ENCODE results near the gene HM13. TPM values are rescaled to one million over a fixed set of nuclear protein-coding genes. Genes with fewer than 3 reads are reported as not detected.
A peak's percentile ranks its signal among the peaks of the same experiment; 100 is the strongest.

The HM13 gene
- total RNA-seq, 1 experiment from 2014 or later: 272 TPM

GRCh38 chr20:31587545-31588389 is 73.5 kb downstream of the HM13 start:
- intact Hi-C loops (cut with micrococcal nuclease; ENCODE audit: unreplicated experiment): no loop called here
- Histone ChIP-seq H3K79me2 (ENCODE audit: low read depth) (no peaks in the 10 kb centered on the region), H3K27me3 (ENCODE audit: insufficient read depth, low read depth) (no peaks in the 10 kb centered on the region), H3K27ac (no peak overlapping the region), H3K9me2 (ENCODE audit: insufficient read depth) (no peaks in the 10 kb centered on the region), H3K36me3 (ENCODE audit: low read depth) (no peaks in the 10 kb centered on the region), H3K4me1 (replicated peaks; ENCODE audit: insufficient read depth) (peaks cover 32% of the 10 kb centered on the region), H4K20me1 (ENCODE audit: insufficient read depth) (no peaks in the 10 kb centered on the region), H3K4me2 (no peak overlapping the region), H3K9me3 (ENCODE audit: insufficient read depth, low read depth) (no peaks in the 10 kb centered on the region), H3K4me3 (no peak overlapping the region), H3F3A (ENCODE audit: insufficient read depth, low read depth) (peaks cover 40% of the 10 kb centered on the region), H2AFZ (no peak overlapping the region)
- peak in 1 of 2 experiments; percentile 45 for DNase-seq
- CTCF ChIA-PET: interaction anchor here (0.6 to 0.9 kb wide), 2 partner anchors 17 to 21 kb away, joined by 4 read pairs; no protein-coding TSS in a partner anchor
- TF ChIP-seq CTCF (conservative IDR thresholded peaks at IDR 0.05): no peak
- no peak for TF ChIP-seq EZH2 (IDR thresholded peaks at IDR 0.05; ENCODE audit: low read depth)
- no TSS peak for BruUV-seq (replicated peaks)
- POLR2A ChIA-PET (ENCODE audit: unreplicated experiment): interaction anchor here (0.6 kb wide), 2 partner anchors 19 to 130 kb away, joined by 4 to 7 read pairs; no protein-coding TSS in a partner anchor

- Histone ChIP-seq H3F3A (ENCODE audit: insufficient read depth, low read depth) (peaks cover 64% of the 10 kb centered on the region), H3K27me3 (ENCODE audit: insufficient read depth, low read depth) (no peaks in the 10 kb centered on the region), H4K20me1 (ENCODE audit: insufficient read depth) (no peaks in the 10 kb centered on the region), H2AFZ (no peak overlapping the region), H3K4me1 (replicated peaks; ENCODE audit: insufficient read depth) (peaks cover 58% of the 10 kb centered on the region), H3K27ac (peak overlapping the region; percentile 60), H3K36me3 (ENCODE audit: low read depth) (no peaks in the 10 kb centered on the region), H3K9me2 (ENCODE audit: insufficient read depth) (no peaks in the 10 kb centered on the region), H3K4me2 (no peak overlapping the region), H3K4me3 (no peak overlapping the region), H3K9me3 (ENCODE audit: insufficient read depth, low read depth) (no peaks in the 10 kb centered on the region), H3K79me2 (ENCODE audit: low read depth) (peaks cover 15% of the 10 kb centered on the region)
- BruUV-seq (replicated peaks): no TSS peak
- POLR2A ChIA-PET (ENCODE audit: unreplicated experiment): no interaction called here
- no peak for TF ChIP-seq EZH2 (IDR thresholded peaks at IDR 0.05; ENCODE audit: low read depth)
- TF ChIP-seq CTCF (conservative IDR thresholded peaks at IDR 0.05): no peak
- intact Hi-C loops (cut with micrococcal nuclease; ENCODE audit: unreplicated experiment): no loop called here
- CTCF ChIA-PET: interaction anchor here (0.6 to 0.7 kb wide), 2 partner anchors 22 to 46 kb away, joined by 3 to 12 read pairs; no protein-coding TSS in a partner anchor
- DNase-seq: no peak
These were observed 76.5 kb downstream of the HM13 start for GRCh38 chr20:31590717-31591225.

GRCh38 chr20:31593221-31594001 is 79.2 kb downstream of the HM13 start:
- ChIA-PET CTCF (interaction anchor here (0.7 to 1.9 kb wide), 9 partner anchors 11 to 130 kb away, joined by 3 to 21 read pairs (median 4); no protein-coding TSS in a partner anchor), POLR2A (ENCODE audit: unreplicated experiment) (interaction anchor here (0.5 to 2.2 kb wide), 16 partner anchors 9 to 766 kb away, joined by 3 to 82 read pairs (median 8); partner anchors contain the start of gene ID1)
- TF ChIP-seq EZH2 (IDR thresholded peaks at IDR 0.05; ENCODE audit: low read depth): no peak
- no peak for TF ChIP-seq CTCF (conservative IDR thresholded peaks at IDR 0.05)

More at GRCh38 chr20:31593221-31594001, 79.2 kb downstream of the HM13 start:
- Histone ChIP-seq H2AFZ (no peak overlapping the region), H3K79me2 (ENCODE audit: low read depth) (peaks cover 15% of the 10 kb centered on the region), H3F3A (ENCODE audit: insufficient read depth, low read depth) (peaks cover 80% of the 10 kb centered on the region), H3K27ac (peak overlapping the region; percentile 96), H3K9me3 (ENCODE audit: insufficient read depth, low read depth) (no peaks in the 10 kb centered on the region), H3K9me2 (ENCODE audit: insufficient read depth) (no peaks in the 10 kb centered on the region), H3K27me3 (ENCODE audit: insufficient read depth, low read depth) (no peaks in the 10 kb centered on the region), H4K20me1 (ENCODE audit: insufficient read depth) (no peaks in the 10 kb centered on the region), H3K4me3 (no peak overlapping the region), H3K4me2 (peak overlapping the region; percentile 66), H3K36me3 (ENCODE audit: low read depth) (no peaks in the 10 kb centered on the region), H3K4me1 (replicated peaks; ENCODE audit: insufficient read depth) (peaks cover 64% of the 10 kb centered on the region)
- intact Hi-C loops (cut with micrococcal nuclease; ENCODE audit: unreplicated experiment): loop anchor here (1.0 to 2.0 kb wide), 7 partner anchors 11 to 119 kb away; no protein-coding TSS in a partner anchor
- BruUV-seq (replicated peaks): no TSS peak
- DNase-seq: peak; percentile 99 to 100

Data from PC-9 (cell line).